Measurements from ENCODE around the gene MYMK. TPM values are rescaled to one million over a fixed set of nuclear protein-coding genes. Genes with fewer than 3 reads are reported as not detected.
A peak's percentile ranks its signal among the peaks of the same experiment; 100 is the strongest.

Gene MYMK
- total and polyA plus RNA-seq, 3 donors from 2014 or later: 0.87 TPM; not detected in 2

DNA sequence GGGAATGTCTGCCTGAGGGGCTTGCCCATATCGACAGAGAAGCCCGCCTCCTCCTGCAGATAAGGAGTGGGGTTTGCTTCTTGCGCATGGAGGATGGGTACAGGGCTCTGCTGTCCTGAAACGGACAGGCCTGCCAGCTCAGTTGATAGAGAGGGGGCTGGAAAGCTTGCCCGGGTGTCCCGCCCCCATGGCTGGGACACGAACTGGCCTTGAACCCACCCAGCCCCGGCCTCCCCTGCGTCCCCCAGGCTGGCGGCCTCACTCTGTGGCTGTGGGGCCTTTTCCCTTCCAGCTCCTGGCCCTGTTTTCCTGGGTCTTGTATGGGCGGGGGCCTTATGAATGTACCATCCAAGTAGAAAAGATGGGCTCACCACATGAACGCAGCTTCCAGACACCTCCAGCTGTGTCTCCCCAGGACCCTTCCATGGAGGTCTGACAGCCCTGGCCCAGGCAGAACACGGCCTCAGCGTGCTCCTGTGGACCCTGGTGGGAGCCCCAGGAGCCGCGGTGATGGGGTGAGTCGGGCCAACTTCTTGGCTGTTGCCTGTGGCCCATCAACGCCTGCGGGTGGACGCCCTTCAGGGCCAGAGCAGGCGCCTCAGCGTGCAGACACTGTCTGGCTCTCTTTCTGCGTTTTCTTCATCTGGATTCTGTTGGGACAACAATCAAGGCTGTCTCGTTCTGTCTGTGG lies 30.0 kb downstream of the MYMK start:
- TF ChIP-seq POLR2A (IDR thresholded peaks at IDR 0.05): no peak
- TF ChIP-seq, protein P1, sequence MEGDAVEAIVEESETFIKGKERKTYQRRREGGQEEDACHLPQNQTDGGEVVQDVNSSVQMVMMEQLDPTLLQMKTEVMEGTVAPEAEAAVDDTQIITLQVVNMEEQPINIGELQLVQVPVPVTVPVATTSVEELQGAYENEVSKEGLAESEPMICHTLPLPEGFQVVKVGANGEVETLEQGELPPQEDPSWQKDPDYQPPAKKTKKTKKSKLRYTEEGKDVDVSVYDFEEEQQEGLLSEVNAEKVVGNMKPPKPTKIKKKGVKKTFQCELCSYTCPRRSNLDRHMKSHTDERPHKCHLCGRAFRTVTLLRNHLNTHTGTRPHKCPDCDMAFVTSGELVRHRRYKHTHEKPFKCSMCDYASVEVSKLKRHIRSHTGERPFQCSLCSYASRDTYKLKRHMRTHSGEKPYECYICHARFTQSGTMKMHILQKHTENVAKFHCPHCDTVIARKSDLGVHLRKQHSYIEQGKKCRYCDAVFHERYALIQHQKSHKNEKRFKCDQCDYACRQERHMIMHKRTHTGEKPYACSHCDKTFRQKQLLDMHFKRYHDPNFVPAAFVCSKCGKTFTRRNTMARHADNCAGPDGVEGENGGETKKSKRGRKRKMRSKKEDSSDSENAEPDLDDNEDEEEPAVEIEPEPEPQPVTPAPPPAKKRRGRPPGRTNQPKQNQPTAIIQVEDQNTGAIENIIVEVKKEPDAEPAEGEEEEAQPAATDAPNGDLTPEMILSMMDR (IDR thresholded peaks at IDR 0.05): no peak
- Histone ChIP-seq H3K27ac (peak overlapping the region in 1 of 2 donors; percentile 45), H3K4me1 (peaks cover 68% of the 10 kb centered on the region), H3K9me3 (no peaks in the 10 kb centered on the region), H3K4me3 (no peak overlapping the region), H3K27me3 (no peaks in the 10 kb centered on the region), H3K36me3 (ENCODE audit: low read depth, missing control alignments) (no peaks in the 10 kb centered on the region)
- intact Hi-C loops (cut with DNase I; ENCODE audit: low total_unique reads): no loop called here
- WGBS, 2 donors: 41 to 51% methylated on average over 18 to 24 of the region's 24 CpGs
- no peak for DNase-seq

DNA sequence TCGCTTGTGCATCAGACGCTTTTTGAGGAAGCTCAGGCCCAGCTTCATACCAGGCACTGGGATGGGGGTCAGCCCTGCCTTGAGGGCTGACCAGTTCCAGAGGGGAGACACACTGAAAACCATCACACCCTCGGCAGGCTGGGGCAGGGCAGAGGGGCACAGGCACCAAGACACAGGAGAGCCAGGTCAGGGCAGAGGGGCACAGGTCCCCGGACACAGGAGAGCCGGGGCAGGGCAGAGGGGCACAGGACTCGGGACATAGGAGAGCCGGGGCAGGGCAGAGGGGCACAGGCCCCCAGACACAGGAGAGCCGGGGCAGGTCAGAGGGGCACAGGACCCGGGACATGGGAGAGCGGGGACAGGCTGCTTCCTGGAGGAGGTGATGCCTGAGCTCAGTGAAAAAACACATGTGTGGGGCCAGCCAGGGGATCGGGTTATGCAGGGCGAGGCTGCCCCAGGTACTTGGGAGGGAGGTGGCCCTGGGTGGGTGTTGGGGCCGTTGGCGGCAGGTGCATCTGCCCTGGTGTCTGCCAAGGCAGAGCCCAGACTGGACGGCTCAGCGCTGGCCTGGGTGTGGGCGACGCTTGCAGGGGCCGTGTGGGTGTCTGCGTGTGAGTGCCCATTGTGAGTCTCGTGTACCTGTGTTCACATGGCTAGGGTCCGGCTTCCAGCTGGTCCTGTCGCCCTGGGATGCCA lies 30.8 kb downstream of the MYMK start:
- H3K9me3 ChIP-seq: no peaks in the 10 kb centered on the region
- no peaks in the 10 kb centered on the region for H3K27me3 ChIP-seq
- H3K27ac ChIP-seq: peak overlapping the region in 1 of 2 donors; percentile 56
- intact Hi-C loops (cut with DNase I; ENCODE audit: low total_unique reads): no loop called here
- H3K36me3 ChIP-seq (ENCODE audit: low read depth, missing control alignments): no peaks in the 10 kb centered on the region
- H3K4me1 ChIP-seq: peaks cover 61% of the 10 kb centered on the region
- DNase-seq: no peak
- H3K4me3 ChIP-seq: no peak overlapping the region
- TF ChIP-seq, protein P1 (IDR thresholded peaks at IDR 0.05): no peak
- TF ChIP-seq POLR2A (IDR thresholded peaks at IDR 0.05): no peak
- WGBS, 2 donors: 76 to 90% methylated on average over 11 to 19 of the region's 23 CpGs

DNA sequence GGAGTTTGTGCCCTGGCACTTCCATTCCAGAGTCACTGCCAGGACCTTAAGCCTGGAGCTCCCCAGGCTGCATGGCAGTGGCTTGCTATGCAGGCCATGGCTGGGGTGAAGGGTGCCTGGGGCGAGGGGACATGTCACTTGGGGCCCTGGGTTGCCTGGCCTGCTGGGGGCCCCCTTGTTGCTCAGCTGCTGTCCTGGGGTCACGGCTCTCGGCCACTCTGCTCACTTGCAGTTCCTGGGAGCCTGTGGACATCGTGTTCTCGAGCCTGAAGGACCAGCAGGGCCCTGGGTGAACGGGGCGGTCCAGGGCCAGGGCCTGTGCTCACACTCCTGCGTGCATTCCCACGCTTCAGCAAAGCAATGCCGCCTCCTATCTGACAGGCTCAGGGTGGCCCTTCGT lies 31.3 kb downstream of the MYMK start:
- Histone ChIP-seq H3K36me3 (ENCODE audit: low read depth, missing control alignments) (no peaks in the 10 kb centered on the region), H3K9me3 (no peaks in the 10 kb centered on the region), H3K27ac (peak overlapping the region in 1 of 2 donors; percentile 56), H3K27me3 (no peaks in the 10 kb centered on the region), H3K4me3 (no peak overlapping the region), H3K4me1 (peaks cover 55% of the 10 kb centered on the region)
- TF ChIP-seq, protein P1 (IDR thresholded peaks at IDR 0.05): no peak
- TF ChIP-seq POLR2A (IDR thresholded peaks at IDR 0.05): no peak
- intact Hi-C loops (cut with DNase I; ENCODE audit: low total_unique reads): no loop called here
- 35% methylated on average over 9 of the region's 11 CpGs; no CpG with 5 or more reads in 1 of the 2 donors for WGBS, 2 donors
- peak; percentile 59 for DNase-seq

DNA sequence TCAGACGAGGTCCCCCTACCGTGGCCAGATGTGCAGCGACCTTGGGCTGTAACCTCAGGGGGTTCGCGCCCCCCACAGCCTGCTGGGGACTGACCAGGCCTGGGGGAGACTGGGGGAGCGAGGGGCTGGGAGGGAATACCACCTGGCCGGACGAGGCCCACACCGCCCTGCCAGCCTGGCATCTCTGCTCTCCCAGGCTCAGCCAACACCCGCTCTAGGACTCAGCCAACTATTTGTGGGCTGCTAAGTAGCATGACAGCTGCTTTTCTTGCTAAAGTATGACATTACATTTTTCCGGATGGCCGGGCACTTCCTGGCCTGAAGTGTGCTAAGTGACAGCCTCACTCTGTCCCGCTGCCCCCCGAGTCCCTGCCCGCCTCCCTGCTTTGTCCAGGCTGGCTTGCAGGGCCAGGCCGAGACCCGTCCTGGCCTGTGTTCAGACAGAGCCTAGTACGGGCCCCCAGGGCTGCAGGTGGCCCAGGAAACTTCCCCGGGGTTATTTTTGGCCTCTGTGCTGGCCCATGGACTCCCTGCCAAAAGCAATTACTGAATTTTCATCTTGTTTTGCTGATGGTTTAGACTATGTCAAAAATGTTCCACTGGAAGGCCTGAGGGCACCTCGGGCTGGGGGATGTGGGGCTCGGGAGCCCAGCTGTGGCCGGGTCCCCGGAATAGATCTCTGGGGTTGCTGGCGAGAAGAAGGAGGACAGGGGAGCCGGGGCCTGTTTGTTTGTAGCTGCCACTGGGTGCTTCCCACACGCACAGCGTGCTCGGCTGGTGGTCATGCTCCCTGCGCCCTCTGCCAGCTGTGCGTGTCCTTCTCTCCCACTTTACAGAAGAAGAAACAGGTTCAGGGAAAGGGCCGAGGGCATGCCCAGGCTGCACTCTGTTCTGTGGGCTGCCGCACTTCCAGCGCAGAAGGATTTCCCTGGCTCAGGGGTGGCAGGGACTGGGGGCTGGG lies 32.4 kb downstream of the MYMK start:
- 64 to 71% methylated on average over 14 to 32 of the region's 33 CpGs for WGBS, 2 donors
- Histone ChIP-seq H3K27ac (peak overlapping the region in 1 of 2 donors; percentile 56), H3K27me3 (no peaks in the 10 kb centered on the region), H3K4me3 (no peak overlapping the region), H3K36me3 (ENCODE audit: low read depth, missing control alignments) (no peaks in the 10 kb centered on the region), H3K4me1 (peaks cover 51% of the 10 kb centered on the region), H3K9me3 (no peaks in the 10 kb centered on the region)
- TF ChIP-seq, protein P1 (IDR thresholded peaks at IDR 0.05): no peak
- no peak for TF ChIP-seq POLR2A (IDR thresholded peaks at IDR 0.05)
- DNase-seq: no peak
- intact Hi-C loops (cut with DNase I; ENCODE audit: low total_unique reads): no loop called here
